GM19328 (cell line): Measurements from ENCODE around the gene BCAS3.

Source experiments
- ATAC-seq: cut with Tn5 transposase; IDR thresholded peaks from one replicate; pipeline ENCODE4 v1.9.1; 2021; ENCODE audit warnings: mild to moderate bottlenecking, moderate library complexity; ENCODE audit not compliant: unreplicated experiment

Gene BCAS3

DNA sequence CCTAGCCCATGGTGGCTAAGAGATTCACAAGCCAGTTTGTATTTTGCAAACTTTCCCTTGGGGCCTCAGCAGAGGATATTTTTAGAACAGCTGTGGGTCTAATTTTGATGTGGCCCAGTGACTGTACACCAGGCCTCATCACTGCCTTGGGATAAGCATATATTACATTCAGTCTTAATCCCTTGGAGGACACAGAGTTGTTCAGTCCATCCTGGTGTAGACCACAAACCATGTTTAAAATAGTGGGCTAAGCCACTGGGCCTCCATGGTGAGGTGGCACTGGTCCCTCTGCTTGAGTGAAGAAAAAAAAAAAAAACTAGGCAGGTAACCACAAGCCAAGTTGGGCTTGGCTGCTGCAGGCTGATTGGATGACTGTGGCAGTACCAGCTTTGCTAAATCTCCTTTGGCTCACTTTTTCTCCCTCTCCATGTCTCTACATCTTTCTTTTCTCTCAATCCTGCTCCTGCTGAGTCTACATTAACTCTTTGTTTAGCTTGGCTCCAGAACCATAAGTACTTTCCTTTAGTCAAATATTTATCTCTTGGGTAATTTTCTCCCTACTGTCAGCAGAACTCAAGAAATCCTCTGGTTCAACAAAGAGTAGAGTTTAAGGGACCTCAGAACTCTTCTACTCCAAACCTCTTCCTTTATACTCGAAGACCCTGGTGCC, 602.0 kb downstream of the BCAS3 start:
- no peak for ATAC-seq

DNA sequence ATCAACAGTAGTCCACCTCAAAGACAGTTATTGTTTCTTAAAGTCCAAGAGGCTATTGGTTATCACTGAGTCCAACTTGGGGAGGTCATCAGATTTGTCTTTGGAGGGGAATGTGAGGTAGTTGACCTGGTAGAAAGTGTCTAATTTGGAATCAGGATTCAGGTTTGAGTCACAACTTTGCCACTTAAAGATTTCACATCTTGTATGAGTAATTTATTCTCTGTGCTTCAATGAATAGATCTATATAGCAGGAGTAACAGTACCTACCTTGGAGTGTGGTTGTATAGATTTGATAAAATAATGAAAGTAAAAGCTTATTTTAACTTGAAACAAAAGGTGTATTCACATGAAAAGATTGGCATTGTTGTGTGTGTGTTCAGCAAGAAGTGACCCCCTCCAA, 602.7 kb downstream of the BCAS3 start:
- no peak for ATAC-seq

DNA sequence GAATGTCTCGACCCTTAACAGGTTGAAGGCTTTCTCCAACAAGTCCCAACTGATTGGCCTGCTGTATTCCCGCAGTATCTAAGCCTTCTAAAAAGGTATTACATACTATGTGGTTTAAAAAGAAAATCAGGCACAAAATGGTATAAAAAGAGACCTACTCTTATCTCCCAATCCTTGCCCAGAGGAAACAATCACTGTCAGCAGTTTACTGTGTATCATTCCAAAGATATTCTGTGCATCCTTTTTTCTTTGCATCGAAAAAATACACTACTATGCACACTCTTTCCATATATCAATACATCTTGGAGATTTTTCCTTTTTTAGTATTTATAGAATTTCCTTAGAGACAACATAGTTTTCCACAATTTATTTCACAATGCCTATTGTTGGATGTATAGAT, 603.2 kb downstream of the BCAS3 start:
- ATAC-seq: no peak

GRCh38 chr17:61282377-61282776, 604.7 kb downstream of the BCAS3 start:
- no peak for ATAC-seq

DNA sequence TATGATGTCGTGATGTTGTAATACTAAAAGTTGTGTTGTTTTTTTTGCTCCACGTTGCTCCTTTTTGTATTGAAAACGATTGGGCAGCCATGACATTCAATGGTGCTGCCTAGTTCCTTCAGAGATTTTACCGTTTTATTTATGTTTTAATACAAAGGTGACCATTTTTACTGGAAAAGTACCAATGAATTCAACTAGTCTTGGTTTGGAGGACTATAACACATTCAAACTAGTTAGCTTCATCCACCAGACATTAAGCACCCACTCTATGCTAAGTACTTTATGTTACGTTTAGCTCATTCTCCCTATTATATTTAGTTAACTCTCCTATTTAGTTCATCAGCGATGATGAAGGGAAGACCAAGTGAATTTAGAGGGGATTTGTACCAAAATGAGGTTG, 605.4 kb downstream of the BCAS3 start:
- ATAC-seq: no peak

- ATAC-seq: no peak
These were observed 606.5 kb downstream of the BCAS3 start for GRCh38 chr17:61284174-61284573.

GRCh38 chr17:61284746-61285145, 607.1 kb downstream of the BCAS3 start:
- ATAC-seq: no peak

DNA sequence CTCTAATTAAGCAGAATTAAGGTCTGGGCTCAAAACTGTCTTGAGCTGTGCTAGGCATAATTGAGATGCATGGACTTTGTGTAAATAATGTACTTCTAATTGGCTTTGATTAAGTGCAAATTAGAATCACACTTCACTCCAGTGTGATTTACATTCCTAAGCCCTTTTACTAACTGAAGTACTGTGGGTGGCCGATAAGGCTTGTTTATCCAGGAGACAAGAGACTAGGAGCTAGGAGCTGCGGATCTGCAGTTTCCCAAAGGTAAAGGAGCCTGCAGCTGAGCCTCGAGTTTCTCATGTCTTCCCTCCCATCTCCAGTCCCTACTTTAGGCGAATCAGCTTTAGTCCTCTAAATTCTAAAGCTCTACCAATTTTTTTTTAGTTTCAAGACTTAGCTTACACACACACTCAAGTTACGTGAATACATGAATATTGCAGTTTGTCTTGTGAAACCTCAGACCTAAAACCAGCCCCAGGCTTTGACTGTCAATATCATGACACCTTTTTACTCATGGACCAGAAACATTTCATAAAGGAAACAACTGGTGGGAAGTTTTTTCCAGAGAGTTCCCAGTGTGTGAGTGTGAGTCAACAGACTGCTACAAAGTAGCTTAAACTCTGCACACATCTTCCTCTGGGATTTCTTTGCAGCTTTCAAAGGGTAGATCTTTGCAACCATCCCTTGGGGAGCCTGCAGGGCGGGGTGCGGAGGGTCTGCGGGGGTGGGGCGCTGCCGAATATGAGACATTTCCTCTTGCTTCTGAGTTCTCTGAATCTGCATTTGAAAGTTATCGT, 608.1 kb downstream of the BCAS3 start:
- ATAC-seq: no peak

- ATAC-seq: no peak
These were observed 608.8 kb downstream of the BCAS3 start for GRCh38 chr17:61286449-61286848.

GRCh38 chr17:61289408-61290385, 612.0 kb downstream of the BCAS3 start:
- ATAC-seq: no peak

- no peak for ATAC-seq
These were observed 614.0 kb downstream of the BCAS3 start for GRCh38 chr17:61291451-61292285.

DNA sequence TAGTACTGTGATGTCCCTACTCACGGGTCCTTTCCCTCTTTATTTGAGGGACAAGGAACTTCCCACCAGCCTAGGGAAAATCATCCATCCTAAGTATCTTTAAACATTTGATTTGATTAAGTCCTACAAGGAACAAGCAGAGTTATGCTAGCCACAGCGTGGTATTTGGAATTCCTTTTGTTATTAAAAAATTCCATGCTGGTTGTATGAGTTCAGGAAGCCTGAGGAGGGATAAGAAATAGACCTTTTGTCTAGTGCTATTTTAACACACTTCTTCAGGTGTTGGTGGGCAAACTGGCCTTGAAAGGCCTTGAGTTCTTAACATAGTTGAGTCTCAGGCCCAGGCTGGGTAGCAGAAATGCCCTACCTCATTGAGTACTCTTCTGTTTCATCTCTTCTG, 616.6 kb downstream of the BCAS3 start:
- no peak for ATAC-seq

DNA sequence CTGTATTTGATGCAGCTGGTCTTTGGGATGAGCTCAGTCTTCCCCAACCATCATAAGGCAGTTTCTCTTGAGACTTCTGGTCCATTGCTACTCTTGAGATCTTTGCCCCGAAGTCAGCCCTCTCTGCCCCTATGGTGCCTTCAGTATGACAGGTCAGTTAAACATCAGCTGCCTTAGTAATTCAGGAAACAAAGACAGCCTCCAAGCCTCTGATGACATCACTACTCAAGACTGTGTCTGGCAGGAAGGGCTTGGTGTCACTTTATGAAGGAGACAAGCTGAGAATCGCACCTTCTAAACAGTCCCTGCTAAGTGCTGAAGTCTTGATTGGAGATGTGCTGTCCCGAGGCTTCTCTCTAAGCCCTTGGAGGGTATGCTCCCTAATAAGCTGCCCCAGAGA, 617.1 kb downstream of the BCAS3 start:
- ATAC-seq: no peak

GRCh38 chr17:61296058-61296457, 618.4 kb downstream of the BCAS3 start:
- ATAC-seq: no peak

GRCh38 chr17:61299517-61300513, 622.2 kb downstream of the BCAS3 start:
- no peak for ATAC-seq

DNA sequence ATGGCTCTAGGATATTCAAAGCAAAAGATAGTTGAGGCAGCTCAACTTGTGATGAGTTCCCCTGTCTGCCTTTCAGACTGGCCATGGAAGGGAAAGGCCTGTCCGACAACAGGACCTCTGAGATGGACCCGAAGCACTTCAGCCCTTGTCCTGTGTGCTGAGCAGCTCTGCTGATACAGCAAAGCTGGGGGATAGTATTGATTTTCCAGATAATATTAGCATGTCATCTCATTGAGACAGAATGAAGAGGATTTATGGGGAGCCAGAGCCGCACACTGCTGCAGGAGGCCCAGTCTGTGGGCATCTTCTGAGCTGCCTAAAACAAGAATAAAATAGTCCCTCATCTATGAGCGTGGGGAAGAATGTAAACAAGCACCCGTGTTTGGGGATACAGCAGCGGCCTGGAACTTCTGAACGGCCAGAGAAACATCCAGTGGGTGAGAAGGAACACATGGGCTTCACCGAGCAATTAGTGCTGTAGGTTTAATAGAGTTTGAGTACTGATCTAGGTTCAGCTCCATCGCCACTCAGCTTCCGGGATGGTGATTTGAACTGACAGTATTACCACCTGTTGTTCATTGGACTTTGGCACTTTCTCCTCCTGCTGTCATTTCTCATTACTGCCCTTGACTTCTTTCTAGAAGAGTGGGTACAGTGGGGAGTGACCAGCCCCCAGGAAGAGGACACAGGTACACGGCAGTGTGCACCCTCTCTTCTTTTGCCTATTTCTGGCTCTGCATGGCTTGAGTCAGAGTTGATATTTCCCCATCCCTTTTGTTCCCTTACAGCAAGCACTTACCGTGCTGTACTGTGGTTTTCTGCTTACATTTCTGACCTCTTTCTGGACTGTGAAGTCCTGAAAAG, 625.5 kb downstream of the BCAS3 start:
- no peak for ATAC-seq

- no peak for ATAC-seq
These were observed 626.1 kb downstream of the BCAS3 start for GRCh38 chr17:61303817-61304096.

- no peak for ATAC-seq
These were observed 627.4 kb downstream of the BCAS3 start for GRCh38 chr17:61305024-61305423.

DNA sequence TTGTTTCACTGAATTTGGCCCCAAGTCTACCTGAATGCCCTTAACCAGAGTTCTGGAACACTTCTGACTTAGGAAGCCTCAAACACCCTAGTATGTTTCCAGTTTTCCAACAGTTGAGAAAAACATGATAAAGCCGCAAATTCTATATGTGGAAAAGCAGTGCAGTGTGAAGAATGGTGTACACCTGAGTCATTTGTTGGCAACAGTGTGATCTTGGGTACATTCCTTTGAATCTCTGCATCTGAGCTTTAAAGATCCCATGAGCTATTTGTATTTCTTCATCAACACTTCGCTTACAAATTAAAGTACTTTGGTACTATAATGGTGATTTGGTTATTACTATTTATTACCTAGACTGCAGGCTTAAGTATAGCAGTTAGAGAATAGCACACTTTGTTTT, 628.4 kb downstream of the BCAS3 start:
- no peak for ATAC-seq
